HL-60/S4 treated with retinoic acid at 250 ng/mL for 4 days and 3 days (cell line): ENCODE results near the gene DDTL.
"Not testable (repeated sequence)": the region's sequence is repeated elsewhere in the genome, so short reads cannot be mapped to it uniquely, and the experiment has no call there.

Experiments used
- in situ Hi-C: fragments of 300-500 bp; cut with MboI; formaldehyde crosslinking; loops from 2 replicates; pipeline ENCODE4 v1.7.0; 2022; ENCODE audit warnings: low sequenced_read_pairs

Gene DDTL

GRCh38 chr22:23966568-23966967 is at the start of gene DDTL:
DDTL (plus strand) TSS chr22:23966888; CDS start chr22:23966915, 27 bp downstream.
- in situ Hi-C loops: not testable (repeated sequence)

GRCh38 chr22:23920267-23920611 is 46.4 kb upstream of the DDTL start:
- in situ Hi-C loops: not testable (repeated sequence)

GRCh38 chr22:23921586-23922201 is 45.0 kb upstream of the DDTL start:
- in situ Hi-C loops: not testable (repeated sequence)

- in situ Hi-C loops: no loop called here
These were observed 43.8 kb upstream of the DDTL start for GRCh38 chr22:23922921-23923320.

GRCh38 chr22:23925020-23925606 is 41.6 kb upstream of the DDTL start:
- in situ Hi-C loops: no loop called here

- in situ Hi-C loops: no loop called here
These were observed 40.1 kb upstream of the DDTL start for GRCh38 chr22:23926561-23926960.

GRCh38 chr22:23938328-23939016 is 28.2 kb upstream of the DDTL start:
- in situ Hi-C loops: loop anchor here (5.0 kb wide), 1 partner anchor 69 kb away; the partner anchor contains the start of gene GSTT4

- in situ Hi-C loops: loop anchor here (5.0 kb wide), 1 partner anchor 68 kb away; the partner anchor contains the start of gene GSTT4
These were observed 27.7 kb upstream of the DDTL start for GRCh38 chr22:23939017-23939357.

GRCh38 chr22:23940166-23940565 is 26.5 kb upstream of the DDTL start:
- in situ Hi-C loops: not testable (repeated sequence)

GRCh38 chr22:23947391-23947790 is 19.3 kb upstream of the DDTL start:
- in situ Hi-C loops: not testable (repeated sequence)

- in situ Hi-C loops: not testable (repeated sequence)
These were observed 16.9 kb upstream of the DDTL start for GRCh38 chr22:23949764-23950163.

GRCh38 chr22:23951383-23951782 is 15.3 kb upstream of the DDTL start:
- in situ Hi-C loops: not testable (repeated sequence)

GRCh38 chr22:23952794-23953405 is 13.8 kb upstream of the DDTL start:
- in situ Hi-C loops: not testable (repeated sequence)

GRCh38 chr22:23953485-23953884 is 13.2 kb upstream of the DDTL start:
- in situ Hi-C loops: not testable (repeated sequence)

GRCh38 chr22:23954193-23954990 is 12.3 kb upstream of the DDTL start:
- in situ Hi-C loops: not testable (repeated sequence)

GRCh38 chr22:23954991-23955305 is 11.7 kb upstream of the DDTL start:
- in situ Hi-C loops: not testable (repeated sequence)

GRCh38 chr22:23955886-23956285 is 10.8 kb upstream of the DDTL start:
- in situ Hi-C loops: not testable (repeated sequence)

- in situ Hi-C loops: not testable (repeated sequence)
These were observed 10.3 kb upstream of the DDTL start for GRCh38 chr22:23956301-23956900.

- in situ Hi-C loops: not testable (repeated sequence)
These were observed 5.5 kb upstream of the DDTL start, which contains the start of gene GSTT2B for GRCh38 chr22:23961084-23961771. GSTT2B (minus strand) TSS chr22:23961195; CDS start chr22:23961131, 64 bp downstream.

GRCh38 chr22:23966094-23966493 is 594 bp upstream of the DDTL start:
- in situ Hi-C loops: not testable (repeated sequence)
